GM21390 (cell line): ENCODE measurements around the gene LDOC1.
"Not testable (repeated sequence)": the region's sequence is repeated elsewhere in the genome, so short reads cannot be mapped to it uniquely, and the experiment has no call there.

ENCODE experiments used
- ATAC-seq: cut with Tn5 transposase; IDR thresholded peaks from one replicate; pipeline ENCODE4 v1.9.1; 2021; ENCODE audit not compliant: unreplicated experiment

LDOC1 gene

DNA sequence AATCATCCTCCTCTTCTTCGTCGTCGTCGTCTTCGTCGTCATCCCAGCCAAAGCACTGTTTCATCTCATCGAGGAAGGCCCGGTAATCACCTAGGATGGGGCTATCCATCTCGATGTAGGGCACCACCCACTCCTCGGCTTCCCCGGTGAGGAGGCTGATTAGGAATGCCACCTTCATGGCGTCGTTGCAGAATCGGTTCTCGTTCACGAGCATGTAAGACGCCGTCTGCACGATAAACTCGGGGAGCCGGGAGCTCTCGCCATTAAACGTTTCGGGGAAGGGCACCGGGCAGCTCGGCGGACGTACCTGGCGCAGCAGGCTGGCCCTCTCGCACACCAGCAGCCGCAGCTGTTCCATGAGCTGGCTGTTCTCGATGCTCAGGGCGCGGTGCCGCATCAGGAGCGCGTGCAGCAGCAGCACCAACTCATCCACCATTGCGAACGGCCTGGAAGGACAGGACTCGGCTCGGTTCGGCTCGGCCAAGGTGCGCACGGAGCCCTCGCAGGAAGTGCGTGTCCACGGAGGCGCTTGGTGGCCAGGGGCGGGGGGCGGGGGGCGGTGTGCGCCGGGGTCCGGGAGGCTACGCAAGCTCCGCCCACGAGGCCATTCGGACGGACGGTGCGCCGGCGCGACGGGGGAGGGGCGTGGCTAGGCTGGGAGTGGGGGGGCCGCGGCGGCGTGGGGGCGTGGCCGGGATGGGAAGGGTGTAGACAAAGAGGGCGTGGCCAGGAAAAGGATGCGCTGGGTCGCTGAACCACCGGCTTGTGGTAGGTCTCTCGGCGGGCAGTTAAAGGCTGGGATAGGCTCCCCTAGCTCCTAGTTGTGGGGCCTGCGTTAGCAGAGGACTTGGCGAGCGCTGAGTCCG is at the start of gene LDOC1:
TSS of gene LDOC1 (minus strand) at position 544 of the 866 bp plus-strand sequence. CDS start at position 436, 108 bp downstream.
- ATAC-seq, result no peak

DNA sequence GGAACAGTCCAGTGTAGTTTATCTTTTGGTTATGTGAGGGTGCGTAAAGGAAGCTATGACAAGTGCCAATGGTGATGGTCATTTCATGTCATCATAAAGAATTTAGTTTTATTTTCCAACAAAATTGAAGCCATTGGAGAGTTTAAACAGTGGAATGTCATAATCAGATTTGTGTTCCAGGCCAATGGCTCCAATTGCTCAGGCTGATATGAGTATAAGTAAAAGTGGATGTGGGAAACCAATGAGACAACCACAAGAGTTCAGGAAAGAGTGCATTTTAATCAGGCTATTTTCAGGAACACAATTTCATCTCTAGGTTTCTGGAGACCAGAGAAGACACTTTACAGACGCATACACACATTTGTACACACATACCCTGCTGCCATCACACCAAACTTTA is 44.7 kb upstream of the LDOC1 start:
- ATAC-seq, result no peak

DNA sequence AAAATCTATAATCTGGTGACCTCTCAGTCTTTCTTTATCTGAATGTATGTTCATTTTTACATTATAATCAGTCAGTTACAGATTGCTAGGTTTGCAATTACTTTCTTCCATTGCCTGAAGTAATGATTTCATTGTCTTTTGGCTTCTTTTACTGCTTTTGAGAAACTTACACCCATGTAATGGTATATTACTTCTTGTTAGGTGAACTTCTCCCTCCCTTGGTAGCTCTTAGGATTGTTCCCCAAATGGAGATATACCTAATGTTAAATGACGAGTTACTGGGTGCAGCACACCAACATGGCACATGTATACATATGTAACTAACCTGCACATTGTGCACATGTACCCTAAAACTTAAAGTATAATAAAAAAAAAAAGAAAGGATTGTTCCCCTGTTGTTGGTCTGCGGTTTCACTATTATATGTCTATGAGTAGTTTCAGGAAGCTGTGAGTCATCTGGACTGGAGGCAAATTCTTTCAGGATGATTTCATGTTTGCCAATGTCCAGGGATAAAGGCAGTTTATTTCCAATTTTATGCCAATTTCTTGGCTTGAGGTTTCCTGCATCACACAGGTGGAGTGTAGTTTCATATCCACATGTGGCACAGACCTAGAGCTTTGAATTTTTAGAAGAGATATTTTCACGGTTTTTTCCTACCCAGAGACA is 43.5 kb upstream of the LDOC1 start:
- no peak for ATAC-seq

DNA sequence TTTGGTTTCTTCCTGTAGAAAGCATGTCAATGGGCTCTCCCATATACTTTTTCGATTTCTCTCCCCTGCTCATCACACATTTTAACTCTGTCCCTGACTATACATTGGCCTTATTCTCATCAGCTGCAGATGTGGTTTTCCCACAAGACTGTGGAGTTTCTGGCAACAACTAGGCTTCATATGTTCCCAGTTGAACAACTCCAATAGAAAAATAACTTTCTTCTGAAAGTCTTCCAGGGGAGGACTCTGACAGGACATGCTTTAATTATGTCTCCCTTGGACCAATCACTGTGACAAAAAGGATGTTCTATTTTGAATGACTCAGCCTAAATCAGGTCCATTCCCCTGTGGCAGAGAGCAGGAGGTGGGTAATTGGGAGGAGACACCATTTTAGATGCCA is 37.3 kb upstream of the LDOC1 start:
- ATAC-seq, result no peak

DNA sequence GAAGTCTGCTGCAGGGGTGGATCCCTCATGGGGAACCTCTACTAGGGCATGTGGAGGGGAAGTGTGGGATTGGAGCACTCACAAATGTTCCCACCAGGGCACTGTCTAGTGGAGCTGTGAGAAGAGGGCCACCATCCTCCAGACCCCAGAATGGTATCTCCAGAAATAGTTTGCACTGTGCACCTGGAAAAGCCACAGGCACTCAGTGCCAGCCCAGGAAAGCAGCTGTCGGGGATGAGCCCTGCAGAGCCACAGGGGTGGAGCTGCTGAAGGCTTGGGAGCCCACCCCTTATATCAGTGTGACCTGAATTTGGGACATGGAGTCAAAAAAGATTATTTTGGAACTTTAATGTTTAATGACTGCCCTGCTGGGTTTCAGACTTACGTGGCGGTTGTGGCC is 25.0 kb upstream of the LDOC1 start:
- ATAC-seq, result no peak

DNA sequence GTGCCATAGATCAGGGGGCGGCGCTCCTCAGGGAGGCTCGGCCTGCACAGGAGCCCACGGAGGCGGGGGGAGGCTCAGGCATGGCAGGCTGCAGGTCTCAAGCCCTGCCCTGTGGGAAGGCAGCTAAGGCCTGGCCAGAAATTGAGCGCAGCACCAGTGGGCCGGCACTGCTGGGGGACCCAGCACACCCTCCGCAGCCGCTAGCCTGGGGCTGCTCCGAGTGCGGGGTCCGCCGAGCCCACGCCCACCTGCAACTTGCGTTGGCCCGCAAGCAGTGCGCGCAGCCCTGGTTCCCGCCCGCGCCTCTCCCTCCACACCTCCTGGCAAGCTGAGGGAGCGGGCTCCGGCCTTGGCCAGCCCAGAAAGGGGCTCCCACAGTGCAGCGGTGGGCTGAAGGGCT is 11.6 kb upstream of the LDOC1 start:
- ATAC-seq, result not testable (repeated sequence)

DNA sequence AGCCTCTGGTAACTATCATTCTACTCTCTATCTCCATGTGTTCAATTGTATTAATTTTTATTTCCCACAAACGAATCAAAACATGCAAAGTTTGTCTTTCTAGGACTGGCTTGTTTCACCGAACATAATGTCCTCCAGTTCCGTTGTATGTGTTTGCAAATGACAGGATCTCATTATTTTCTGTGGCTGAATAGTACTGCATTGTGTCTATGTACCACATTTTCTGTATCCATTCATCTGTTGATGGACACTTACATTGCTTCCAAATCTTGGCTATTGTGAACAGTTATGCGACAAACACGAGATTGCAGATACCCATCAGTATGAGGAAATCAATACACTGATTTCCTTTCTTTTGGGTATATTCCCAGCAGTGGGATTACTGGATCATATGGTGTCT is 8.4 kb upstream of the LDOC1 start:
- ATAC-seq, result no peak

DNA sequence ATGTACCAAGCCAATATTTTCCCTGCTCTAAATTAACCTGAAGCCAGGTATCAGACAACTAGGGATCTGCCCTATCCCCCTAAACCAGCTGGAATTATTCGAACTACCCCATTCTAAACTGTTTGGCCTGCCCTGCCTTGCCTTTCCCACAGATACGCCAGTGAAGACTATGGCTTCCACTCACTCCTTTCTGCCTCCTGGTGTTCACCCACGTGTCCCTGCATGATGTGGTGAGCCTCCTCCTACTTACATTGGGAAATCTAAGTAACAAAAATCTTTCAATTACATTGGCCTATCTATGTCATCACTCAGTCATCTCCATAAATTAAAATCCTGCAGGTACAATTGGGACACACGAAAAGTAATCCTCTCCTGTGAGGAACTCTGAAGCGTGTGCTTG is 6.1 kb upstream of the LDOC1 start:
- ATAC-seq, result no peak

DNA sequence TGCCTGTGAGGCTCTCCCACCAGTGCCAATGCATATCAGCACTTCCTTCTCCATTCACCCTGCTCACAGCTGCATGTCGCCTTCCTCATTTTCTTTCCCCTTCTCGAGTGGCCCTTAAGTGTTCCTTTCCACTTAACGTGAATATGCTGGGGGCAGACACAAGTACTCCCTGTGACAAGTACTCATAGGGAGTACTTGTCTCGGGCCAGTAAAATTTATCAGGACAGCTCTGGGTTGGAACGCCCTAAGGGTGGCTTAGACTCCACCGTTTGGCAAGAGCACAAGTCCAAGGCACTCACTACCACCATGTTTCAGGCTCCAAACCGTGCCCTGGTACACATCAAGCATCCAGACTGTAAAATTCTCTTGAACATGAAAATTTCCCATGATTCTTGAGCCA is 3.9 kb upstream of the LDOC1 start:
- ATAC-seq, result no peak

DNA sequence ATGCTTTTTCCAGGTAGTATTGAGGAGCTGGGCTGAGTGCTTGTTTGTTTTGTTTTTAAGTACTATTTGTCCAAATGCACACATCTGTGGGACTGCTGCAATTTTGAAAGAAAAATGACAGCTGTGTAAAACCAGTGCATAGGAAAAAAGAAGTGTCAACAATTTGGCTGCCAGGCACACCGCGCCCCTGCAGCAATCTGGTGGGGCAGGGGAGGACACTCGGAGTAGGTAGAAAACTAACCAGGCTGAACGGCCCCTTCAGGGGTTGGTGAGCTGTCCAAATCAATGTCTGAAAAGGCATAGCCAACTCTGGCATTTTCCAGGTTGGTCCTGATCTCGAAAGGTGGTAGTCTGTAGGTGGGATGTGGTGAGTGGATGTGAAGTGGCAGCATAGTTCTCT is 1.1 kb downstream of the LDOC1 start:
- ATAC-seq, result no peak

DNA sequence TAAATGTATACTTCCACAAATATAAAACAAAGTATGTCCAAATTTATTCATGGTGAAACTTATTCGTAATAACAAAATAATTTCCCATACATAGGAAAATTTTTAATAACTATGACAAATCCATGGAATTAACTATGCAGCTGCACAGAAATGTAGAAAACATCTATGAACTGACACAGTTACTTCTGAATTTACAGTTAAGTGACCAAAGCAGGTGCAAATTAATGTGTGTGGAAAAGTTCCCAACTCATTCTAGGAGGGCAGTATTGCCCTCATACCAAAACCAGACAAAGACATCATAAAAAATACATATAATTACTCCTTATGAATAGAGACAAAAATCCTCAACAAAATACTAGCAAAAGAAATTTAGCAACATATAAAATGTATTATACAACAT is 12.5 kb downstream of the LDOC1 start:
- no peak for ATAC-seq

DNA sequence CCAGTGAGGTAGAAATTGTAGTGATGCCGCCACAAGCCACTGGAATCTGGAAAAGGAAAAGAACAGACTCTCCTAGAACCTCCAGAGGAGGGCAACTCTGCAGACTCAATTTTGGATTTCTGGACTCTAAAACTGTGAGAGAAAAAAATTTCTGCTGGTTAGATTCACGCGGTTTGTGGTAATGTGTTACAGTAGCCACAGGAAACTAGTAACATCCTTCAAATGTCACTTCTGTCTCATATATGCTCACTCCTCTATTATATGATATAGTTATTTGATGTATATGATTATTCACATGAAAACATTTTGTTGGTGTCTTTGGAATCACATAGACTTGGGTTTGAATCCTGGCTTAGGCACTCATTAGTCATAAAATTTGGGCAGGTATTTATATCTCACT is 18.8 kb downstream of the LDOC1 start:
- ATAC-seq, result no peak

DNA sequence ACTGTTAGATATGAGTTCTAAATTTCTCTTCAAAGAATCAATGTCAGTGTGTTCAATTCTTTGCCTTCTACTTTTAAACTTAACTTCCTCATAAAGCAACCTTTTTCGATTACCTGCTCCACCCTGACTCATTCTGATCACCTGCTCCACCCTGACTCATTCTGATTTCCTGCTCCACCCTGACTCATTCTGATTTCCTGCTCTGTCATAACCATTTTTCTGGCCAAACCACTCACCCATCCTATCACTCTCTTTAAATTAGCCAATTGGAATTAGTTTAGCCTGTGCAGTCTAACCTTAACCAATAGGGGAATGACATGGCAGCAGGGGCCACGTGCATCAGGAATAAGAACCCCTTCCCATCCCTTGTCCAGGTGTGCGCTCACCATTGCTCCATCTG is 21.7 kb downstream of the LDOC1 start:
- ATAC-seq, result not testable (repeated sequence)

DNA sequence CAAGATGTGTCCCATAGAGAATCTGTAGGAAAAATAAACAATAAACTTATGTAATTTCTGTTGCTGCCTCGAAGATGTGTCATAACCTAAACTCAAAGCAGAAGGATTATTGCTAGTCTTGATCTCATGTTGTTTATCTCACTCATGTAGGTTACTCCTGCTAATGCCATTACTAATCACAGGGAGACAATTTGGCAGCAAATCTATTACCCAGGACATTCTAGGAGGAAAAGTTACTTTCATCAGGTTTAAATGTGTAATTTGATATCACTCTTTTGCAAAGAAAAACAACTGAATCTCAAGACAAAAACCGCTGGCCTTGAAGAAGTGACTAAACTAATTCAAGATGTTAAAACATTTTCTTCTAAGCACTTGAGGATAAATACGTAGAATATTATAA is 34.0 kb downstream of the LDOC1 start:
- no peak for ATAC-seq

DNA sequence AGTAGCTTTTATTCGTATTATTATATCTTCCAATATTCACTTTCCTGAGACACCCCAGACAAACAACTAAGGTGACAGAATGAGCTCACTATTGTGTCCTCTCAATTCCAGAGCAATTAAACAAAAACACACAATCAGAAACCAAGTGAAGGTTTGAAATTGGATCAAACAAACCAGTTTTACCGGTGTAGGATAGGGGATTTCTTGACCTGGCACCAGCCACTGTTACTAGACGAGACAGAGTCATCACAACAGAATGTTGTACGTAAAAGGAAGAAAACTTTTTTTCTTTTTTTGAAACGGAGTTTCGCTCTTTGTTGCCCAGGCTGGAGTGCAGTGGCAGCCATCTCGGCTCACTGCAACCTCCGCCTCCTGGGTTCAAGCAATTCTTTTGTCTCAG is 43.7 kb downstream of the LDOC1 start:
- no peak for ATAC-seq

DNA sequence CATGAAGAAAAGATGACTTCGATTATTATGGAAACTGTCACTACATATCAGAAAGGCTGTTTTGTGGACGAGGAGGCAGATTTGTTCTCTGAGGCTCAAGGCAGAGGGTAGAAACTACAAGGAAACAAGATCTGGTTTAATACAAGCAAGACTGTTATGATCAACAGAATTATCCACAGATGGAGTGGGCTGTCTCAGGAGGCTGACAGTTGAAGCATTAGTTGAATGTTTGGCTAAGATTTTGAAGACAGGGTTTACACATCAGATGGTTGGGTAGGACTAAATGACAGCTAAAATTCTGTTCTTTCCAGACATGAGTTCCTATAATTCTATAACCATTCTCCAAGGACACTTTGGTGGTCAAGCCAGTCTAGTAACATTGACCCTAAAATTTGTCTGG is 49.8 kb downstream of the LDOC1 start:
- no peak for ATAC-seq
